KG1 (cell line): ENCODE data around the gene CLMN.
"Not testable (repeated sequence)": the region's sequence is repeated elsewhere in the genome, so short reads cannot be mapped to it uniquely, and the experiment has no call there.

Experiments
- DNase-seq: peaks from one replicate; lab custom pipeline; 2025; lab: John Stamatoyannopoulos, UW

CLMN gene

GRCh38 chr14:95217391-95217900 is 102.3 kb downstream of the CLMN start:
- no peak for DNase-seq

DNA sequence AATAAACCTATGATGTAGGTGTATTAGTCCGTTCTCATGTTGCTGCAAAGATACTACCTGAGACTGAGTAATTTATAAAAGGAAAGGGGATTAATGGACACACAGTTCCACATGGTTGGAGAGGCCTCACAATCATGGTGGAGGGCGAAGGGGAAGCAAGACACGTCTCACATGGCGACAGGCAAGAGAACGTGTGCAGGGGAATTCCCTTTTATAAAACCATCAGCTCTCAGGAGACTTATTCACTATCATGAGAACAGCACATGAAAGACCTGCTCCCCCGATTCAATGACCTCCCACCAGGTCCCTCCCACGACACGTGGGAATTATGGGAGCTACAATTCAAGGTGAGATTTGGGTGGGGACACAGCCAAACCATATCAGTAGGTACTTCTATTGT is 103.7 kb downstream of the CLMN start:
- DNase-seq, result no peak

DNA sequence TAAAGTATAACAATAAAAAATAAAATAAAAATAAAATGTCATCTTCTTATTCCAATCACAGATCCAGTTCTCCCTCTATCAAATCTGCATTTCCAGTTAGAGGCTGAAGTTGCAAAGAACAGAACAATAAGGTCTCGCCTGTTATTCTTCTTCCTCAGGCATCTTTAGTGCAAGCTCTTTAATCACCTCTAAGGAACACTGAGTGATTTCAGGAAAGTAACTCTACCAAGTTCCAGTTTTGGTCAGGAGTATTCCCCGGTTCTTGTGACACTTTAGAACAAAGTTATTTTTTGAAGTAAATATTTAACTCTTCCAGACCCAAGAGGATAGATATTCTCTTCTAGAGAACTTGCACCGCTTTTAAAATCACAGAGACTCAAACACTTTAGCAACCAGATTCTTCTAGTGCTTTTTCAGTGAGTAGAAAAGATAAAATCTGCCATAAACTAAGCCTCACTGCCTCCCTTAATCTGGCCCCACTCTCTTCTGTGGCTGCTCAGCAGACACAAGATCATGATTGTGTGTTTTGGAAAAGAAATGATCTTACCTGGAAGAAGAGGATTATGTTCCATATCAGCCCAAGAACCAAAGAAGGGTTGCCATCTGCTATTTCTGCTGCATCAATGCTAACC is 104.5 kb downstream of the CLMN start:
- DNase-seq, result no peak

GRCh38 chr14:95213774-95214173 is 105.9 kb downstream of the CLMN start:
- no peak for DNase-seq

GRCh38 chr14:95211721-95212504 is 107.8 kb downstream of the CLMN start:
- no peak for DNase-seq

DNA sequence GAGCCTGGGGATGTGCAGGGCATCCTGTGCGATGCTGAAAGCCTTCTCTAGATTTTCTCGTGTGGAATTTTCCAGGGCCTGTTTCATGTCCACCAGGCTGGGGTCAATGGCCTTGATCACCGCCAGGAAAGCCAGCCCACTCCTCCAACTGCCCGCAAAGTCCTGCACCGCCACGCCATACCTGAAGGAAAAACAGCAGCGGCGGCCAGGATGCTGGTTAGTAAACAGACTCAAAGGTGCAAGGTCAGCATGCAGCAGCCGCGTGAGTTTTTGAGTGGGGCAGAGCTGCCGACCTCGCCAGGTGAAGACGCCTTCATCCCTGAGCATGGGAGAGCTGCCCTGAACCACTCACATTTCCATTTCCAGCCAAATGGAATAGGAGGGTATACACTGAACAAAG is 109.0 kb downstream of the CLMN start:
- no peak for DNase-seq

DNA sequence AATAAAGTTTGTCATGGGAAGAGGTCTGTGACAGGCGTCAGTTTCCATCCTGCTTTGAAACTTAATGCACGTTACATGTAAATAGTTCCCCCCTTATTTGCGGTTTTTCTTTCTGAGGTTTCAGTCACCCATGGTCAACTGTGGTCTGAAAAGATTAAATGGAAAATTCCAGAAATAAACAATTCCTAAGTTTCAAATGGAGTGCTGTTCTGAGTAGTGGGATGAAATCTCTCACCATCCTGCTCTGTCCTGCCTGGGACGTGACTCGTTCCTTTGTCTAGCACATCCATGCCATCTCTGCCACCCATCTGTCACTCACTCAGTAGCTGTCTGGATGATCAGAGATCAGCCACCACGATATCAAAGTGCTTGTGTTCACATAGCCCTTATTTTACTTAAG is 111.1 kb downstream of the CLMN start:
- DNase-seq, result no peak

GRCh38 chr14:95207475-95208233 is 112.1 kb downstream of the CLMN start:
- DNase-seq, result no peak

DNA sequence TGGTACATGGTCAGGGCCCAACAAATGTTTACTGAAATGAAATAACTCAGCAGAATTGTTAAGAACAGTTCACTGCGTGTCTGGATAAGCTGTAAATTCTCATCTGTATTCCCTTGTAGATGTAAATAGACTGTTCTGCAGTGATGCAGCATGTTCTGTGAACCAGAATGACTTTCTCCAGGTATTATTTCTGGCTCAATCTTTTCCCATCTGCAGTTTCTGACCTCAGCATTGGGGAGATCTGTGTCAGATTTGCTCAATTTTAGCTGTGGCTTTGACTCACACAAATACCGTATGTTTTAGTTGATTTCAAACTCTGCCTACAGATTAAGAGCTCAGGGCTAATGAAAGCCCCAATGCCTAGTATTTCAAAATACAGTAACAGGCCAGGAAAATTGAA is 113.2 kb downstream of the CLMN start:
- no peak for DNase-seq

DNA sequence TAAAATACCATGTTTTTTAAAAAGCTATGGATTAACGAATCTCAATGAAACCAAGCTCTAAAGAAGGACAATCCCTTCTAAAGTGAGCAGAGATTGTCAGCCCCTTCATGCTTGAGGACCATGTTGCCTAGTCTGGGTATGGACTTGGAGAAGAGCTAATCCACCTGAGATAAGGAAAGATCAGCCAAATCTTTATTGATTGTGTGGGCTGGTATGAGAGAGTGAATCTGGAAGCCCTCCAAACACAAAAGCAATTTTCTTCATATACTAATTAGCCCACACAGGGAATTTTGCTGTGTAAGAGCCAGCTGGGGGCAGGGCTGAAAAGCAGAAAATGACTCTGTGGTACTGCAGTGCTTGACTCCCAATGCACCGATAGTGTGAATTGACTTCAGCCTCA is 115.0 kb downstream of the CLMN start:
- no peak for DNase-seq

DNA sequence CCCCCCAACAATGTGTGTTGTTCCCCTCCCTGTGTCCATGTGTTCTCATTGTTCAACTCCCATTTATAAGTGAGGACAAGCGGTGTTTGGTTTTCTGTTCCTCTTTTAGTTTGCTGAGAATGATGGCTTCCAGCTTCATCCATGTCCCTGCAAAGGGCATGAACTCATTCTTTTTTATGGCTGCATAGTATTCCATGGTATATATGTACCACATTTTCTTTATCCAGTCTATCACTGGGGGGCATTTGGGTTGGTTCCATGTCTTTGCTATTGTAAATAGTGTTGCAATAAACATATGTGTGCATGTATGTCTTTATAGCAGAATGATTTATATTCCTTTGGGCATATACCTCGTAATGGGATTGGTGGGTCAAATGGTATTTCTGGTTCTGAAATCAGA is 118.0 kb downstream of the CLMN start:
- DNase-seq, result not testable (repeated sequence)

GRCh38 chr14:95200404-95200803 is 119.3 kb downstream of the CLMN start:
- no peak for DNase-seq

DNA sequence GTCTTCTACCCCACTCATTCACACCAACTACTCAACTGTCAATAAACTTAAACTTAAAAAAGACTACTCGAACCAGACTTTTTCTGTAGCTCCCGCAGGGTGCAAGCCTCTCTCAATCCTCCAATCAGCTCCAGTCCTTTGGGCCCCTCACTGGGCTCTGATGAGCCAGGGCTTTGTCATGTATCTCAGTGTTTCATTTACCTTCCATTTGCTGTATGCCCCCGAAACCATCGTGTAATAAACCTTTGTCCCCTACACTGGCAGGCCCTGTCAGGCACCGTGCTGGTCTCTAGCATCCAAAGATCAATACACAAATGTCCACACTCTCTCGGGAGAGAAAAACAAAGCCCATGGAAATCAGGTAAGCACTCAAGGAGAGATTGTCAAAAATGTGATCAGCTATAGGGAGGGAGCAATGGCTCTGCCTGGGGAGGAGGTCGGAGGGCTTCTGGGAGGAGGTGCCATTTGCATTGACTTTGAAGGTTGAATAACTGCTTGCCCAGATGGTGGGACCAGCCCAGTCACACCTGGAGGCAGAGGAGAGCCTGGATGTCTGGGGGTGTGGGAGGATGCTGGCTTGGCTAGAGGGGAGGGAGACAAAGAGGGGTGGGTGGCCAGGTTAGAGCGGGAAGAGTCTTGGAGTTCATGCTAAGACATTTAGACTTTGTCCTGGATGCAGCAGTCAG is 120.3 kb downstream of the CLMN start:
- no peak for DNase-seq

- no peak for DNase-seq
These were observed 121.4 kb downstream of the CLMN start for GRCh38 chr14:95198320-95198719.

- DNase-seq, result no peak
These were observed 122.2 kb downstream of the CLMN start for GRCh38 chr14:95197551-95197950.

- DNase-seq, result no peak
These were observed 122.7 kb downstream of the CLMN start for GRCh38 chr14:95196826-95197545.

DNA sequence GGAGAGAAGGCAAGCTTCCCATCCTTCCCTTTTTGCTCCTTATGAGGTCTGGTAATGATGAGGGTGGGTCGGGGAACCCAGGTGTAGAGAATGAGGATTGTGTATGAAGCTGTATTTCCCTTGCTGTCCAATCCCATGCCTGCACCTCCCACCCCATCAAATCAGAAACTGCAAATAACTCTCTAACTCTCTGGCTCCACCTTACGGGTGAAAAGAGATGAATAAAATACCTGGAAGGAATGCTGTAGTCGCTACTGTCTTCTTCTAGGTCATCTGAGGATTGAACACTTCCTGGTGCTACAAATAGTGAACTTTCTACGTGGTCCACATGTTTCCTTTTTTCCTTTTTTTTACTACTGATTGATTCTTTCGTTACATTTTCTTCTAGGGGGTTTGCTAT is 123.4 kb downstream of the CLMN start:
- peak; percentile 6 for DNase-seq

DNA sequence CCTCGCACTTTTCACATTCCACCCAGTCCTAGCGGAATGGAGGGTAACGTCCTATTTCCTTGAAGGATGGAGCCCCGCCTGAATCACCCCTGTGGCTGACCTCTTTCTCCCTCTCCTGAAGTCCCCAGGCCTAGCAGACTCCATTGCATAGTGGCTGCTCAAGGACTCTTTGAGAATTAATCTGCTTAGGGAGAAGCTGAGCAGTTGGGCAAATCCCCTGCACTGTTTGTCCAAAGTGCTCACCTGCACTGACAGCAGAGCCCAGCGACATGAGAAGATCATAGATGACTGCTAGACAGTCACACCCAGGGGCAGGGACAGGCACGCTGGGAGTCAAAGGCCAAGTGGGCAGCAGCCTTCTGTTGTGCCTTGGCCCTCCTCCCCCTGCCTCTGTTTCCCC is 124.7 kb downstream of the CLMN start:
- DNase-seq, result no peak

GRCh38 chr14:95193081-95193480 is 126.6 kb downstream of the CLMN start:
- no peak for DNase-seq

GRCh38 chr14:95192311-95192710 is 127.4 kb downstream of the CLMN start:
- DNase-seq, result no peak

DNA sequence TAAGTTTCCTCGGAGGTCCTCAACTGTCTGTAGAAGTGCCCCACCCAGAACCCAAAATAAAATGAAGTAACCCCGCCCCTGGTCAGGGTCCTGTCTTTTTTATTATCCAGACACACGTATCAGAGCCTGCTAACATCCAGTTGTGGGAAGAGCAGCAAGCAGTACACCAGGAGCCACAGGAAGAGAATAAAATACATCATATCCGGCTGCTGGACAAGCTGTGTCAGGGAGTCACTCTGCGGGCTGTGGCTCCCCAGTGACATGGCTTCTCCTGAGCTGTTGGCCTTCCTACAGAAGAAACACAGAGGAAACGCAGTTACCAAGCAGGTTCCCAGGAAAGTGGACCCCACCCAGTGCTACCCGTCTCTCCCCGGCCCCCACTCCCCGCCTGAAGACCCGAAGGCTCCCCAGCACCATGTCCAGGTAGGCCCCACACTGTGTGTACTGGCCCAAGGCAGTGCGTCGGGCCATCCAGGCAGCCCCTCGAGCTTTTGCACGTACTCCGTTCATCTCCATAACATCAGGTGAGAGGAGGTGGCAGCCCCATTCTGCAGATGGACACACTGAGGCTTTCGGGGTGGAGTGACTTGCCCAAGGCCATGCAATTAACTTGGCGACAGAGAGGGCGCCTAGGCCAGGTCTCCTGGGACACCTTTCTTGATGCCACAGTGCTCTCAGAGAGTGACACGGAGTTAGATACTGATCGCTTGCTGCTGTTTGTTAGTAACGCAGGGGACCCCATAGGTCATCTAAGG is 128.1 kb downstream of the CLMN start:
- DNase-seq, result no peak
